Esophagus squamous epithelium (tissue), 5 donors: ENCODE measurements around the gene NPPC. TPM values are rescaled to one million over a fixed set of nuclear protein-coding genes. Genes with fewer than 3 reads are reported as not detected.
"Not testable (repeated sequence)": the region's sequence is repeated elsewhere in the genome, so short reads cannot be mapped to it uniquely, and the experiment has no call there.

Experiments used
- DNase-seq: peaks from one replicate; lab custom pipeline; 2025; lab: John Stamatoyannopoulos, UW
- H3K27ac ChIP-seq, 4 donors: fragments of 200-600 bp; sonication (generic); one replicate each; pipeline ENCODE4 v1.5.1; 2016 to 2019; ENCODE audit warnings: mild to moderate bottlenecking in 1 of 4
- H3K27me3 ChIP-seq, 4 donors: fragments of 200-600 bp; sonication (generic); 1 replicate in 3 of 4; 2 replicates in 1 of 4; pipeline versions ENCODE4 v1.5.1 to v1.6.0; 2017 to 2021; ENCODE audit warnings: antibody characterized with exemption in 1 of 4
- H3K36me3 ChIP-seq, 3 donors: fragments of 200-600 bp; sonication (generic); one replicate each; pipeline ENCODE4 v1.5.1; 2016 to 2019
- H3K4me1 ChIP-seq, 3 donors: fragments of 200-600 bp; sonication (generic); one replicate each; pipeline ENCODE4 v1.5.1; 2017 to 2019
- H3K4me3 ChIP-seq, 4 donors: fragments of 200-600 bp; sonication (generic); 1 replicate in 3 of 4; 2 replicates in 1 of 4; pipeline ENCODE4 v1.5.1; 2016 to 2019; ENCODE audit warnings: mild to moderate bottlenecking in 2 of 4, moderate library complexity in 1 of 4
- H3K9me3 ChIP-seq, 3 donors: fragments of 200-600 bp; sonication (generic); one replicate each; pipeline ENCODE4 v1.5.1; 2016 to 2019
- CTCF ChIP-seq, 6 experiments: fragments of 450-650 bp in 4 of 6; fragments of 200-600 bp in 2 of 6; sonication (generic) in 2 of 6; IDR thresholded peaks; one replicate each; pipeline ENCODE4 v1.5.1; 2016 to 2019; ENCODE audit warnings: antibody characterized with exemption in 6 of 6, mild to moderate bottlenecking in 4 of 6, moderate library complexity in 4 of 6
- POLR2A ChIP-seq, 4 donors: fragments of 450-650 bp; IDR thresholded peaks; one replicate each; pipeline ENCODE4 v1.6.1; 2017; ENCODE audit warnings: antibody characterized with exemption in 4 of 4, mild to moderate bottlenecking in 4 of 4, moderate library complexity in 3 of 4
- WGBS, 2 donors: methylation state at CpG; one replicate each; pipeline ENCODE4 v1.1.5; 2018; 5-methylcytosine and 5-hydroxymethylcytosine counted together
- intact Hi-C: fragments of 100-400 bp; cut with DNase I; formaldehyde crosslinking; loops from one replicate; pipeline ENCODE4 v1.15.0; 2022
- small RNA-seq, 4 donors: library from RNA; depleted of rRNA; stranded (forward); fragments of <200 nt; gene quantifications; one replicate each; pipeline ENCODE3, GENCODE V24; 2016
- total RNA-seq, 4 donors: library from RNA; depleted of rRNA; stranded (reverse); fragments of >200 nt; gene quantifications; one replicate each; pipeline ENCODE4 v1.1.0, GENCODE V29; 2016
- donor health status: DM: yes; HTN: yes; CAD: no.

NPPC gene
- total RNA-seq, 4 donors from 2014 or later, result 0.49 to 11.2 TPM; not detected in 2

- H3K36me3 ChIP-seq, result no peaks in the 10 kb centered on the region
- intact Hi-C loops, result no loop called here
- H3K4me1 ChIP-seq, result peaks cover 0 to 3% (median 0%) of the 10 kb centered on the region in 3 donors
- TF ChIP-seq CTCF (IDR thresholded peaks at IDR 0.05) (no peak), POLR2A (IDR thresholded peaks at IDR 0.05) (no peak)
- WGBS, 2 donors, result 82 to 91% methylated on average over 5 of the region's 7 CpGs
- DNase-seq, result no peak
- H3K27me3 ChIP-seq, result peaks cover 0 to 57% (median 1%) of the 10 kb centered on the region in 4 donors
- no peak overlapping the region for H3K27ac ChIP-seq
- H3K9me3 ChIP-seq, result no peaks in the 10 kb centered on the region
- no peak overlapping the region for H3K4me3 ChIP-seq
These were observed 43.5 kb downstream of the NPPC start for GRCh38 chr2:231882646-231883045.

- H3K4me1 ChIP-seq, intact Hi-C loops, H3K27ac ChIP-seq, H3K4me3 ChIP-seq, H3K36me3 ChIP-seq, H3K9me3 ChIP-seq, DNase-seq: not testable (repeated sequence)
- H3K27me3 ChIP-seq, result peaks cover 0 to 60% (median 1%) of the 10 kb centered on the region in 4 donors
- 40 to 71% methylated on average over 4 of the region's 4 CpGs for WGBS, 2 donors
These were observed 45.8 kb downstream of the NPPC start for GRCh38 chr2:231880371-231880770.

- H3K4me1 ChIP-seq, result peaks cover 0 to 6% (median 0%) of the 10 kb centered on the region in 3 donors
- TF ChIP-seq POLR2A (IDR thresholded peaks at IDR 0.05) (no peak), CTCF (IDR thresholded peaks at IDR 0.05) (no peak)
- no peak overlapping the region for H3K27ac ChIP-seq
- H3K9me3 ChIP-seq, result no peaks in the 10 kb centered on the region
- DNase-seq, result no peak
- intact Hi-C loops, result no loop called here
- 80 to 90% methylated on average over 7 of the region's 7 CpGs for WGBS, 2 donors
- no peaks in the 10 kb centered on the region for H3K36me3 ChIP-seq
- no peak overlapping the region for H3K4me3 ChIP-seq
- H3K27me3 ChIP-seq, result peaks cover 0 to 59% (median 0%) of the 10 kb centered on the region in 4 donors
These were observed 47.0 kb downstream of the NPPC start for GRCh38 chr2:231879216-231879615.

- H3K27me3 ChIP-seq, result peaks cover 0 to 63% (median 0%) of the 10 kb centered on the region in 4 donors
- 41 to 60% methylated on average over 8 to 9 of the region's 15 CpGs for WGBS, 2 donors
- H3K4me3 ChIP-seq, result no peak overlapping the region
- H3K9me3 ChIP-seq, result no peaks in the 10 kb centered on the region
- TF ChIP-seq POLR2A (IDR thresholded peaks at IDR 0.05) (no peak), CTCF (IDR thresholded peaks at IDR 0.05) (no peak)
- no peak overlapping the region for H3K27ac ChIP-seq
- no peaks in the 10 kb centered on the region for H3K36me3 ChIP-seq
- no peak for DNase-seq
- intact Hi-C loops, result no loop called here
- peaks cover 0 to 6% (median 0%) of the 10 kb centered on the region in 3 donors for H3K4me1 ChIP-seq
These were observed 48.4 kb downstream of the NPPC start for GRCh38 chr2:231877533-231878456.

GRCh38 chr2:231874944-231875343, 51.3 kb downstream of the NPPC start:
- Histone ChIP-seq H3K27me3 (peaks cover 0 to 63% (median 0%) of the 10 kb centered on the region in 4 donors), H3K4me1 (peaks cover 0 to 6% (median 0%) of the 10 kb centered on the region in 3 donors), H3K4me3 (no peak overlapping the region), H3K36me3 (no peaks in the 10 kb centered on the region), H3K27ac (no peak overlapping the region), H3K9me3 (no peaks in the 10 kb centered on the region)
- no peak for DNase-seq
- WGBS, 2 donors, result 62 to 92% methylated on average over 1 of the region's 1 CpG
- TF ChIP-seq POLR2A (IDR thresholded peaks at IDR 0.05) (no peak), CTCF (IDR thresholded peaks at IDR 0.05) (no peak)
- intact Hi-C loops, result no loop called here

Small RNA genes lying within 50 kb of the gene (small RNA-seq; reads per million reads assigned to genes)
- 0 reads per million in 4 donors for gene MIR1471

Other genes starting within 250 kb of the NPPC start
- gene PTMA, start 217.9 kb downstream of the NPPC start, total RNA-seq, result 1,000 to 10,000 TPM in 2 of 4 donors, 100 to 1,000 TPM in 2; 670 to 1,121 (median 903) TPM
- gene PDE6D, start 145.1 kb downstream of the NPPC start, total RNA-seq, result 10 to 100 TPM; 13.5 to 24.0 (median 16.1) TPM
- 10 to 100 TPM; 10.7 to 23.2 (median 22.1) TPM for gene COPS7B, start 140.0 kb downstream of the NPPC start, total RNA-seq
- gene DIS3L2, start 35.3 kb upstream of the NPPC start, total RNA-seq, result 10 to 100 TPM; 14.5 to 42.8 (median 32.4) TPM